Liver (tissue), 3 donors: ENCODE measurements around the gene SLC6A17.

Experiments used
- ATF3 ChIP-seq: IDR thresholded peaks from 2 replicates; pipeline ENCODE4 v1.6.1; 2016; ENCODE audit warnings: antibody characterized with exemption
- CTCF ChIP-seq: fragments of 150-350 bp; IDR thresholded peaks from 2 replicates; pipeline ENCODE4 v1.5.1; 2017; ENCODE audit warnings: improper control_type of control experiment, low read depth, low read length; ENCODE audit not compliant: missing input control
- FOXA1 ChIP-seq: IDR thresholded peaks from 2 replicates; pipeline ENCODE4 v1.6.1; 2016; ENCODE audit warnings: antibody characterized with exemption
- GABPA ChIP-seq, 2 donors: IDR thresholded peaks in 1 of 2; conservative IDR thresholded peaks in 1 of 2; 2 replicates each; pipeline ENCODE4 v1.6.1; 2016; ENCODE audit warnings: antibody characterized with exemption in 2 of 2, mild to moderate bottlenecking in 1 of 2, moderate library complexity in 1 of 2
- HNF4G ChIP-seq: IDR thresholded peaks from 2 replicates; pipeline ENCODE4 v1.6.1; 2016; ENCODE audit warnings: antibody characterized with exemption
- JUND ChIP-seq, 2 donors: IDR thresholded peaks; 2 replicates each; pipeline ENCODE4 v1.6.1; 2016; ENCODE audit warnings: antibody characterized with exemption in 2 of 2
- MAX ChIP-seq: IDR thresholded peaks from 2 replicates; pipeline ENCODE4 v1.6.1; 2016; ENCODE audit warnings: antibody characterized with exemption
- RAD21 ChIP-seq, 2 donors: IDR thresholded peaks; 2 replicates each; pipeline ENCODE4 v1.6.1; 2016; ENCODE audit warnings: antibody characterized with exemption in 2 of 2, mild to moderate bottlenecking in 2 of 2
- RXRA ChIP-seq, 2 donors: IDR thresholded peaks; 2 replicates each; pipeline ENCODE4 v1.6.1; 2017 to 2018; ENCODE audit warnings: antibody characterized with exemption in 2 of 2, mild to moderate bottlenecking in 1 of 2
- SP1 ChIP-seq: IDR thresholded peaks from 2 replicates; pipeline ENCODE4 v1.6.1; 2018; ENCODE audit warnings: antibody characterized with exemption, mild to moderate bottlenecking
- TAF1 ChIP-seq: conservative IDR thresholded peaks from 2 replicates; pipeline ENCODE4 v1.6.1; 2016; ENCODE audit warnings: antibody characterized with exemption, mild to moderate bottlenecking
- YY1 ChIP-seq: IDR thresholded peaks from 2 replicates; pipeline ENCODE4 v1.6.1; 2016; ENCODE audit warnings: antibody characterized with exemption, mild to moderate bottlenecking
- ZBTB33 ChIP-seq: IDR thresholded peaks from 2 replicates; pipeline ENCODE4 v1.6.1; 2016; ENCODE audit warnings: antibody characterized with exemption
- TF ChIP-seq, protein P1 (sequence below): IDR thresholded peaks from 2 replicates; pipeline ENCODE4 v1.6.1; 2016; ENCODE audit warnings: antibody characterized with exemption, mild to moderate bottlenecking
- donor health status: healthy.
- donor health status: healthy.

GRCh38 chr1:110242062-110242461 is 91.8 kb downstream of the SLC6A17 start:
- TF ChIP-seq CTCF (no peak), MAX (no peak), RXRA (IDR thresholded peaks at IDR 0.05) (no peak), RAD21 (IDR thresholded peaks at IDR 0.05) (no peak), ZBTB33 (no peak), SP1 (no peak), TAF1 (no peak), FOXA1 (no peak), HNF4G (no peak), GABPA (IDR thresholded peaks at IDR 0.05 in 1 of 2, conservative IDR thresholded peaks at IDR 0.05 in 1 of 2) (no peak), ATF3 (no peak), YY1 (no peak), JUND (IDR thresholded peaks at IDR 0.05) (no peak)
- TF ChIP-seq, protein P1, sequence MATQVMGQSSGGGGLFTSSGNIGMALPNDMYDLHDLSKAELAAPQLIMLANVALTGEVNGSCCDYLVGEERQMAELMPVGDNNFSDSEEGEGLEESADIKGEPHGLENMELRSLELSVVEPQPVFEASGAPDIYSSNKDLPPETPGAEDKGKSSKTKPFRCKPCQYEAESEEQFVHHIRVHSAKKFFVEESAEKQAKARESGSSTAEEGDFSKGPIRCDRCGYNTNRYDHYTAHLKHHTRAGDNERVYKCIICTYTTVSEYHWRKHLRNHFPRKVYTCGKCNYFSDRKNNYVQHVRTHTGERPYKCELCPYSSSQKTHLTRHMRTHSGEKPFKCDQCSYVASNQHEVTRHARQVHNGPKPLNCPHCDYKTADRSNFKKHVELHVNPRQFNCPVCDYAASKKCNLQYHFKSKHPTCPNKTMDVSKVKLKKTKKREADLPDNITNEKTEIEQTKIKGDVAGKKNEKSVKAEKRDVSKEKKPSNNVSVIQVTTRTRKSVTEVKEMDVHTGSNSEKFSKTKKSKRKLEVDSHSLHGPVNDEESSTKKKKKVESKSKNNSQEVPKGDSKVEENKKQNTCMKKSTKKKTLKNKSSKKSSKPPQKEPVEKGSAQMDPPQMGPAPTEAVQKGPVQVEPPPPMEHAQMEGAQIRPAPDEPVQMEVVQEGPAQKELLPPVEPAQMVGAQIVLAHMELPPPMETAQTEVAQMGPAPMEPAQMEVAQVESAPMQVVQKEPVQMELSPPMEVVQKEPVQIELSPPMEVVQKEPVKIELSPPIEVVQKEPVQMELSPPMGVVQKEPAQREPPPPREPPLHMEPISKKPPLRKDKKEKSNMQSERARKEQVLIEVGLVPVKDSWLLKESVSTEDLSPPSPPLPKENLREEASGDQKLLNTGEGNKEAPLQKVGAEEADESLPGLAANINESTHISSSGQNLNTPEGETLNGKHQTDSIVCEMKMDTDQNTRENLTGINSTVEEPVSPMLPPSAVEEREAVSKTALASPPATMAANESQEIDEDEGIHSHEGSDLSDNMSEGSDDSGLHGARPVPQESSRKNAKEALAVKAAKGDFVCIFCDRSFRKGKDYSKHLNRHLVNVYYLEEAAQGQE: no peak
